HEK293 (cell line): ENCODE results near the gene MAGEA9.

Experiments
- CTCF ChIP-seq: fragments of 450-650 bp; formaldehyde crosslinking; IDR thresholded peaks from 2 replicates; pipeline ENCODE4 v1.5.1; 2016; ENCODE audit warnings: missing biosample characterization, missing genetic modification characterization
- ZNF24 ChIP-seq: fragments of 450-650 bp; formaldehyde crosslinking; IDR thresholded peaks from 2 replicates; pipeline ENCODE4 v1.5.1; 2016; ENCODE audit warnings: missing biosample characterization, missing genetic modification characterization
- ZNF777 ChIP-seq: fragments of 450-650 bp; formaldehyde crosslinking; IDR thresholded peaks from 2 replicates; pipeline ENCODE4 v1.5.1; 2017; ENCODE audit warnings: missing biosample characterization, missing genetic modification characterization, borderline replicate concordance

DNA sequence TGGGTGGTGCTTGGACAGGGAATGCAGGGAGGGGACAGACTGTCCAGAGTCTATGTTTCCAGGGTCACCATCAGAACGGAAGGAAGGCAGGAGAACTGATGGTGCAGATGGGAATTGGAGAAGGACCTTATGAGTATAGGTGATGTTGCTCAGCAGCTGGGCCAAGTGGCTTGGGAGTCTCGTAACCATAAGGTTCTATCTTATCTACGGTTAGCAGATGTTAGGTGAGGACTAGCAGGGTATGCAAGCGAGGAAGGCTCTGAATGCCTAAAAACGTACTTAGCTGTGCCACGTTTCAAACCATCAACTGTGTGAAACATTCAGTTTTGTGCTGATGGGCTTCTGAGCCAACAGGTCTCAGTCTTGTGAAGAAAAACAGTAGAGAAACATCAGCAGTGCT is 22.4 kb downstream of the MAGEA9 start:
- no peak for TF ChIP-seq ZNF777 (tag by site-specific recombination)
- no peak for TF ChIP-seq ZNF24 (tag by site-specific recombination)
- TF ChIP-seq CTCF (tag by site-specific recombination) = no peak
